Aortic smooth muscle cell (primary cell): ENCODE results near the gene CISTR. TPM values are rescaled to one million over a fixed set of nuclear protein-coding genes. Genes with fewer than 3 reads are reported as not detected.

Source experiments
- total RNA-seq: library from RNA; depleted of rRNA; stranded (reverse); fragments of >200 nt; gene quantifications from 2 replicates; pipeline ENCODE4 v1.2.3, GENCODE V29; 2014

CISTR gene
- not detected in 2 replicates for total RNA-seq

DNA sequence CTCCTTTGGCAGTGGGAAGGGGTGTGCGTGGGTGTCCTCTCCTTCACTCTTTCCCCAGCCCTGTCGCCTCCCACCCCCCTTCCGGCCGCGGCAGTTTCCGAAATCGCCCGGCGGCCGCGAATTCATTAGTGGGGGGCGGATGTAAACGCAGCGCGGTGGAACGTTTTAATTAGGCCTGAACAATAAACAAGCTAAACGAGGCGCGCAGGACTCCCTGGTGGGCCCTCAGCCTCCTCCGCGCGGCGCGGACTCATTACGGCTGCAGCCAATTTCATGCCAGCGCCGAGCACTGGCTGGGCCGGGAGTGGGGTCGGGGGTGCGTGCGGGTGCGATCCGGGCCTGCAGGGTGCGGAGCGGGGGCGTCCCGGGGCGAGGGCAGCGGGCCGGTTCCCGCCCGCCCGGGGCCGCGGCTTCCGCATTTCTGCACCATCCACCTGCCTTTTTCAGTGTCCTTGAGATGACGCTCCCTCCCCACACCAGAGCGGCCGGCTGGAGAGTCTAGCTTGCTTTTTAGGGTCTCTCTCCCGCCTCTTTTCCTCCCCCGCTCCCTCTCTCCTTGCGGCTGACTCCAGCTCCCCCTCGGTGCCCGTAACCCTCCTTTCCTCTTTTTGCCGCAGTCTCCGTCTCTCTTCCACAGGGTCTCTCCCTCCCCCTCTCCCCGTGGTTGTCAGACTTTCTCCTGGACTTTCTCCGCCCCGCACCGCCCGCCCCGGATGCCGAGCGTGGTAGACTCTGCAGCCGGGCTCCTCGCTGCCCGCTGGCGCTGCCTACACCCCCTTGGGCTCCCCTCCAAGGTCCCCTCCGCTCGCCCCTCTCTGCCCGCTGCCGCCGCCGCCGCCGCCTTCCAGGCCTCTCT, at the start of gene CISTR:
Gene CISTR (minus strand): TSS at position 644 of the 856 bp plus-strand sequence.

DNA sequence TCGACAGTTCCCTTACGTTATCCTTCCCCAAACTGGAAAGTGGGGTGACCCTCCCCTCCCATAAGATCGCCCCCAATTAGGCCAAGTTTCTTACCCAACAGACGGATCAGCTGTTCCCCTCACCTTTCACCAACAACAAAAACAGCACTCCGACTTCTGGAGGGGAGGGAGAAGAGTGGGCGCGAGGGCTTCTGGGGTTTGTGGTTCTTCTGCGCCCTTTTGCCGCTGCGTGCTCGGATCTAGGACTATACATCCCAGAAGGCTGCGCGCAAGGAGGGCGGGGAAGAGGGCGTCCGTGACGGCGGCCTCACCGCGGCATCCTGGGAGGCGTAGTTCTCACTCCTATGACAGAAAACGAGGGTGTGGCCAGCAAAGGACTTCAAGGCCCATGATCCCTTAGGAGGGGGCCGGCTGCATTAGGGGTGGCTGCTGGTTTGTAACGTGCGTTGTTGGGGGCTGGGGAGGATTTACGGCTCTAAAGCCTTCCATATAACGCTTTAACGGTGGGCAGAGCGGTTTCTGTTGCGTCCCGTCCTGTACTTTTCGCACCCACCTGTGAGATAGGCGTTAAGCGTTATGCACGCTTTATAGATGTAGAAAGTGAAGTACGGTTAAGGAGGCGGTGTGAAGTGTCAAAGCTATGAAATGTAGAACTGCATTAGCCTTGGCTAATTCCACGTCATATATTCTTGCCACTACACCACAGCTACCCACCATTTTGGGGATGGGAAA, 24.3 kb downstream of the CISTR start, which contains the start of gene CALCOCO1:
Gene CALCOCO1 (minus strand): TSS at position 143 of the 732 bp plus-strand sequence. CDS start 2,210 bp downstream, outside the sequence.

Other genes with a start within 250 kb of the CISTR start
- not detected in 2 replicates for gene NPFF, start 244.5 kb downstream of the CISTR start, total RNA-seq
- gene ATF7, start 125.6 kb downstream of the CISTR start, total RNA-seq, result 9.0 and 15.2 TPM in 2 replicates
- gene ATP5MC2, start 75.9 kb downstream of the CISTR start, total RNA-seq, result 103 and 115 TPM in 2 replicates
- 85.7 and 109 TPM in 2 replicates for gene CALCOCO1, start 24.5 kb downstream of the CISTR start, total RNA-seq
- gene HOXC13, start 186.9 kb upstream of the CISTR start, total RNA-seq, result not detected in 2 replicates
- not detected in 2 replicates for gene HOXC12, start 202.9 kb upstream of the CISTR start, total RNA-seq
- gene HOXC11, start 221.1 kb upstream of the CISTR start, total RNA-seq, result not detected in 2 replicates
- gene HOTAIR, start 223.0 kb upstream of the CISTR start, total RNA-seq, result not detected in 2 replicates
- not detected in 2 replicates for gene HOXC10, start 233.2 kb upstream of the CISTR start, total RNA-seq
- not detected in 2 replicates for gene HOXC9, start 248.2 kb upstream of the CISTR start, total RNA-seq